Measurements from ENCODE around the gene FAM217B.
"Not testable (repeated sequence)": the region's sequence is repeated elsewhere in the genome, so short reads cannot be mapped to it uniquely, and the experiment has no call there.

Gene FAM217B

GRCh38 chr20:59939052-59939878 is 924 bp upstream of the FAM217B start:
- no peak for DNase-seq (ENCODE audit: low read depth)

- DNase-seq (ENCODE audit: low read depth), result no peak
These were observed 385 bp upstream of the FAM217B start for GRCh38 chr20:59939879-59940128.

DNA sequence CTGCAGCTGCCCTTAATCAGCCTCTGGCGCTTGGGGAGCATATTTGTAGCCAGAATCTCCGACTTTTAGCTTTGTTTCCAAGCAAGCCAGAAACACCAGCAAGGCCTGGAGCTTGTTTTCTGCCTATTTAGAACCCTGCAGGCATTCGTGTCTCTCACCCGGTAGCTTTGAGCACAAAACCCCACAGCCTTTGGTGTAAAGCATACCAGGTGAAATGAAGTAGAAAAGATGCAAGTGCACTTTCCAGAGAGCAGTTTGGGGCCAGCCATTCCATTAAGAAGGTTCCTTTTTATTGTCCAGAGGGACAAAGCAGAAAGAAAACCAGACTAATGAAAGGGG is 736 bp downstream of the FAM217B start:
- no peak for DNase-seq (ENCODE audit: low read depth)

DNA sequence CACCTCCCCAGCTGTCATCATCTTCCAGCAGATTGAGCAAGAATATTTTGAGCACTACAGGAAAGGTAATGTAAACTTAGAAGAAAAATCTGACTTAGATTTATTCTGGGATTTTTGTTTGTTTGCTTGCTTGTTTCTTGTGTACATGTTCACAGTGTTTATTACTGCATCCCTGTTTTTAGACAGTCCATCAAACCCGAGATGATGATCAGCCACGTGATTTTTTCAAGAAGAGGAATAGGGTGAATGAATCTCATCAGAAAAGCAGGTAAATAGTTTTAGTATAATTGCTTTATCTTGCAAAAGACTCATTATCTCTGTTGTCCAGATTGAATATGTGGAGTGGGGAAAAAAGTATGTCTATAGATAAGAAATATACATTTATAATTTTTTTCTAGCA is 2.1 kb downstream of the FAM217B start:
- DNase-seq (ENCODE audit: low read depth), result no peak

GRCh38 chr20:59944726-59945125 is 4.5 kb downstream of the FAM217B start:
- no peak for DNase-seq (ENCODE audit: low read depth)

DNA sequence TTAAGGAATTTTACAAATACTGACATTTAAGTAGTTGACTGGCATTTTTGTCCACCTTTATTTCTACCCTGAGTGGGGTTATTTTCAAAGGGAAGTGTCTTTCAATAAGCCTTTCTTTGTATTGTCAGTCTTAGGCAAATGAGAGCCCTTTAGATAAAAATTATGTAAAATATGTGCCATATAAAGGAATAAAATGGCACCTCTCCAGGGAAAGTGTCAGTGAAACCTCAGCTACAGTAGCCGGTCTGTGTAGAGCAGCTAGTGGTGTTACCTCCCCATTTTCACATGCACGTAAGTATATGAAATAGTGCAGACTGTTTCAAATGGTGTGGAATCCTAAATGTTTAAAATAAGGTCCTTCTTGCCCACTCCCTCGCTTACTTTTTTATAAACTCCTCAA is 5.0 kb downstream of the FAM217B start:
- DNase-seq (ENCODE audit: low read depth), result no peak

GRCh38 chr20:59945731-59946130 is 5.5 kb downstream of the FAM217B start:
- DNase-seq (ENCODE audit: low read depth), result no peak

DNA sequence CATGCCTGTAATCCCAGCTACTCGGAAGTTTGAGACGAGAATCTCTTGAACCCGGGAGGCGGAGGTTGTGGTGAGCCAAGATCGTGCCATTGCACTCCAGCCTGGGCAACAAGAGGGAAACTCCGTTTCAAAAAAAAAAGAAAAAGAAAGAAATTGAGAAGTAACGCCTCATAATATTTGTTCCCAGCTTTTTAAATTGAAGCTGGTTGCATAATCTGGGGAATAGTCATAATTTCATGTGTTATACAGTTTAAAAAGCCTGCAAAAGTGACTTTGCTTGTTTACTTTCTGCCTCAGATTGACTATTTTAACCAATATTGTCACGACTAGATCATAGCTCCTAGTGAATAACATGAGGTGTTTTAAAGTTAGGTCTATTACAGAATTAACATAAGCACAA is 7.2 kb downstream of the FAM217B start:
- no peak for DNase-seq (ENCODE audit: low read depth)

GRCh38 chr20:59948212-59948611 is 8.0 kb downstream of the FAM217B start:
- no peak for DNase-seq (ENCODE audit: low read depth)

- DNase-seq (ENCODE audit: low read depth), result no peak
These were observed 8.9 kb downstream of the FAM217B start for GRCh38 chr20:59948828-59949720.

- no peak for DNase-seq (ENCODE audit: low read depth)
These were observed 9.7 kb downstream of the FAM217B start for GRCh38 chr20:59949911-59950310.

DNA sequence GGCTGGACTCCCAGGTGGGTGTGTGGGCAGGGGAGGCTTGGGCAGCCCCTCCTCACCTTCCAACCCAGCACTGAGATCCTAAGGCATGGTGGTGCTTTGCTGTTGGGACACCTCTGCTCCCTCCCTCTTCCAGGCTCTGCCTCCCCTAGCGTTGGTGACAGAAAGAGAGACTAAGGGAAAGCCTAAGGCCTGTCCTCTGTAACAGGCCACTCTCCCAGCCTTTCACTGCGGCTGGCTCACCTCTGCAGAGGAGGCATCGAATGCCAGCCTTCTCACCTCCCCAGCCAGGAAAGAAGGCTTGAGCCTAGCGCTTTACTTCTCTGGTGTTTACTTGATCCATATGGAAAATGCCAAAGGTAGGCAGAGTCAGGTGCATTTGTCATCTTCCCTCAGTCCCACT is 14.5 kb downstream of the FAM217B start:
- DNase-seq (ENCODE audit: low read depth), result no peak

DNA sequence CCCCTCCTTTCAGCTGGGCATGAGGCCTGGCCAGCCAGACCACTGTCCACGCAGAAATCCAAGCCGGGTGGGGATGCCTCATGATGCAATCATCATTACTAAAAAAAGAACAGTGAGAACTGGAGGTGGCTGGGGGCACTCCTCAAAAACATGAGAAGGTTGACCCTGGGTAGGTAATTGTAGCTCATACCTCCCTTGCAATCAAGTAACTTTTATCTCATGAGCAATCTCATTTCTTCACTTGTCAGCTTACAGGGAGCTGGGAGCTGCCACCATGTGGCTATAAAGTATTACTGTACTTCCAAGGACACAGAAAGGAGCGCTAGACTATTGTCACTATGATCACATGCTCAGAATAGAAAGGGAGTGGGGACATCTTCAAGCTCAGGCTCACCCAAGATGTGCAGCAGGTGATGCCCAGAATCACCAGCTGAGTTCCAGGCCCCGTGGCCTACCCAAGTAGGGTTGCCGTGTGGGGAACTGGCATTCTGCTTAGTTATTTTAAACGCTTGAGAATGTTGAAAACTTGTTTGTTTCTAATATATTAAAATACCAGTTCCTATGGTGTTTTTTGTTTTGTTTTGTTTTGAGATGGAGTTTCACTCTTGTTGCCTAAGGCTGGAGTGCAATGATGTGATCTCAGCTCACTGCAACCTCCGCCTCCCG is 15.1 kb downstream of the FAM217B start:
- no peak for DNase-seq (ENCODE audit: low read depth)

- DNase-seq (ENCODE audit: low read depth), result not testable (repeated sequence)
These were observed 17.4 kb downstream of the FAM217B start for GRCh38 chr20:59957568-59957967.

DNA sequence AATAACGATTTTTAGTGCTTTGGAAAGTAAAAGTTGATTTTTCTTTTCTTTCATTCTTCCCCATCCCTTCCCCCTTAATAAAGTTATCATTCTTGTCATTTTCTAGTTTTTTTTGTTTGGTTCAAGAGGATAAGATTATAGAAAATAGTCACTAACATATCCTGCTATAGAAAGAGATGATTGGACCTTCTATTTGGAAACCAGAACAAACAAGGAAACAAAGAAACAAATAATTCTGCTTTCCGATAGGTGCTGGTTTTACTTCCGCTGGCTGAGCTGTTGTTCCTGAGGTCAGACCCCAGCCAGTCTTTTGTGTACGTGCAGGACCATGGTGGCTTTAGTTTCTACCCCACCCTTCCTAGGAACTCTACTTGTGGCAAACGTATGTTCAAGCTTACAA is 17.9 kb downstream of the FAM217B start, which contains the start of gene CDH26:
CDH26 (plus strand) TSS at position 301 of the 400 bp plus-strand sequence. CDS start 304 bp downstream, outside the sequence.
- DNase-seq (ENCODE audit: low read depth), result no peak

DNA sequence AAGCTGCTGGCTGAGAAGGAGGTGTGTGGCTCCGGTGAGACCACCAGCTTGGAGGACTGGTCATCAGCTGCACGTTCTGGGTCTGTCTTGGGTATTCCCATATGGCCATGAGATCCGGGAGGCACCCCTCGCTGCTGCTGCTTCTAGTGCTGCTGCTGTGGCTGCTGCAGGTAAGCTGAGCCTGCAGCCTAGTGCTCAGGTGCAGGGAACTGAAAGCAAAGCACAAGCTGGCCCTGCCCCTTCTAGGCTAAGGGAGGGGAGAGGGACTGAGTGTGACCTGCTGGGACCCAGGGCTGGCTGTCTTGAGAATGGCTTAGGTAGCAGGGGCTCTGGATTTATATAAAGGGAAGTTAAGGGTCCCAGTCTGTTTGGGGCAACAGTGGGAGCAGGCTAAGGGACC is 18.4 kb downstream of the FAM217B start:
- no peak for DNase-seq (ENCODE audit: low read depth)

DNA sequence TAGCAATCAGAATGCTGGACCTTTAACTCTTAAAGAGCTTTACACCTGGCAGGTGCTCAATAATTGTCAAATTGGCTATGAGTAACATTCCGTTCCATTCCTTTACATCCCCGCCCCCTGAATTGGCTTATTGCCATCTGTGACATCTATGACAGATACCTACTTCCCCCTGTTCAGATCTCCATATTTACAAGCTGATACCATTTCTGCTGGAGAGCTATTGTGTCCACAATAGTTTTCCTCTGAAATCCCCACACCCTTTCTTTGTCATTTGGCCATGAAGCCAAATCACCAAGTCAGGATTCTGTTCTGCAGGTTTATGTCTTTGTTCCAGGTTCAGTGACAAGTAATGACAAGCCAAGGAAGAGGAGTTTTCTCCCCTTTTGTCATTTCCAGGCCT is 21.2 kb downstream of the FAM217B start:
- DNase-seq (ENCODE audit: low read depth), result no peak

- no peak for DNase-seq (ENCODE audit: low read depth)
These were observed 22.0 kb downstream of the FAM217B start for GRCh38 chr20:59962155-59962554.

- no peak for DNase-seq (ENCODE audit: low read depth)
These were observed 26.2 kb downstream of the FAM217B start for GRCh38 chr20:59966428-59966827.

GRCh38 chr20:59971428-59971827 is 31.2 kb downstream of the FAM217B start:
- no peak for DNase-seq (ENCODE audit: low read depth)

- no peak for DNase-seq (ENCODE audit: low read depth)
These were observed 32.0 kb downstream of the FAM217B start for GRCh38 chr20:59972037-59972801.

- no peak for DNase-seq (ENCODE audit: low read depth)
These were observed 36.1 kb downstream of the FAM217B start for GRCh38 chr20:59976156-59976782.

Data from stimulated activated CD8-positive, alpha-beta memory T cell treated with anti-CD3 and anti-CD28 coated beads, Interleukin-12 subunit alpha, Interleukin-12 subunit beta, amount 100 ng/mL, for 4 hours (primary cell).